ENCODE data around the gene TBC1D5.
A peak's percentile ranks its signal among the peaks of the same experiment; 100 is the strongest.
"Not testable (repeated sequence)": the region's sequence is repeated elsewhere in the genome, so short reads cannot be mapped to it uniquely, and the experiment has no call there.

The TBC1D5 gene

DNA sequence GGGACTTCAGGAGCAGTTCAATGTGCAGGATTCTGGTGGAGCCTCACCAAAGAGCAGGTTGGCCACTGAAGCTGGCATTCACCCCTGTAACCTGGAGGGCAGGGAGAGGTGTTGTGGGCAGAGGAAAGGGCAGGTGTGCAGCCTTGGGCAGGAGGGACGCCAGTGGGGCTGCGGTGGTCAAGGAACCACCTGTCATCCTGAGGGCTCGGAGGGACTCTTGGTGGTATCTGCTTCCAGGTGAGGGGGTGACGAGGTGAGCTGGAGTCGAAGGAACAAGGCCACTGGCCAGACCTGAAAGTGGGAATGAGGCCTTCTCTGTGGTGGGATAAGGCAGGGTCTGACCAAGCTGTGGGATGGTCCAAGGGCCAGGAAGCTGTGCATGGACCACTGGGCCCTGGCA, 588.2 kb downstream of the TBC1D5 start:
- no peak for DNase-seq

DNA sequence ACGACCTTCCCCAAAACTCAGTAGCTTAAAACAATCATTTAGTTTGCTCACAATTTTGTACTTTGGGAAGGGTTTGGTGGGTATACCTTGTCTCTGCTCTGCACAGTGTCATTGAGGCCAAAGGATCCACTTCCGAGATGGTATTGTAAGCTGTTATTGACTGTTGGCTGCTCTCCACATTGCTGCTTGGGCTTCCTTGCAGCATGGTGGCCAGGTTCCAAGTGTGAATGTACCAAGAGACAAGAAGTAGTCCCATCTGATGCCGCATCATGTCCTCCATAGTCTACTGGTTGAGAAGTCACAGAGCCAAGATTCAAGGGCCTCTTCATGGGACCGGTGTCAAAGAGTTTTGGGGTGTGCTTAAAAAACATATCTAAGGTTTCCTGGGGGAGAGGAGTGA, 589.2 kb downstream of the TBC1D5 start:
- DNase-seq: no peak

GRCh38 chr3:17151598-17152373, 590.6 kb downstream of the TBC1D5 start:
- DNase-seq: peak; percentile 84 to 85

- no peak for DNase-seq
These were observed 593.4 kb downstream of the TBC1D5 start for GRCh38 chr3:17149076-17149475.

DNA sequence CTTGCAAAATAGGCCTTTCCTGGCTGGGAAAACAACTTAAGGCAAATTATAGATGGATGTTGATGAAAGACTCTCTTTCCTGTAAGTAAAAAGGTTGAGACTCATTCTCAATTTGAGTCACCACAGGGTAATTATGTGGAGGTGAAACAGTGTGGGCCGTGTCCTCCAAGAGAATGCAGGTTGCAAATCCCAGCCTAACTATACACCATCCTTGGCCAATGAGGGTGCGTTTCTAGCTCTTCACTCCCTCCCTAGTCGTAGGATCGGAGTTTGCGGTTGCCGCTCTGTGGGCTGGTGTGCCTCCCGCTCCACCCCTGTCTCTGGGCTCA, 597.8 kb downstream of the TBC1D5 start:
- DNase-seq: no peak

DNA sequence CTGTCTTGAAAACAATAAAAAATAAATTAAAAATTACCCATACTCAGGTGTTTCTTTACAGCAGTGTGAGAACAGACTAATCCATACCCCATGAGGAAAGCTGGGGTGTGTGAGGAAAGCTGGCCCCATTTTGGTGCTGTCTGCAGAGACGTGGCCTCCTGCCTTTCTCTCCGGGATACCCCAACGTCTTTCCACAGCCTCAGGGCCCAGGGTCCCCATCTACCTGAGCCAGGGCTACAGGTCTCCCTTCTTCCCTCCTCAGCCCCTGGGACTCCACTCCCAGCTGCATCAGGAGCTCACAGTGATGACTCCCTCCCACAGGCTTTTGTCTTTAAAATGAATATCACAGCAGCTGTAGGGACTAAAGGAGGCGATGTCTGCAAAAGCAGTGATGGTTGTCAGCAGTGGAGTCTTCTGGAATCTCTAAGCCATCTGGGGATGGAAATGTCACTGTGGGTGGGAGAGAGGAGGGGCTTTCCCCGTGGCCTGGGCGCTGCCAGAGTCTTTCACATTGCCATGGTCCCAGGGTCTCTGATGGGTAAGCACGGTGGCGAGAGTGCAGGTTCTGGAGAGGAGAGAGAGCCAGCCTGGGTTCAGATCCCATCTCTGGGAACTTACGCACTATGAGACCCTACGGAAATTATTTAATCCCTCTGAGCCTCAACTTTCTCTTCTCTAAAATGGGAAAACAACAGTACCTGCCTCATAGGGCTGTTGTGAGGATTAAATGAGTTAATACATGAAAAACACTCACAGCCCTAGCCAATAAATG, 598.4 kb downstream of the TBC1D5 start:
- no peak for DNase-seq

- DNase-seq: no peak
These were observed 599.9 kb downstream of the TBC1D5 start for GRCh38 chr3:17142516-17142915.

DNA sequence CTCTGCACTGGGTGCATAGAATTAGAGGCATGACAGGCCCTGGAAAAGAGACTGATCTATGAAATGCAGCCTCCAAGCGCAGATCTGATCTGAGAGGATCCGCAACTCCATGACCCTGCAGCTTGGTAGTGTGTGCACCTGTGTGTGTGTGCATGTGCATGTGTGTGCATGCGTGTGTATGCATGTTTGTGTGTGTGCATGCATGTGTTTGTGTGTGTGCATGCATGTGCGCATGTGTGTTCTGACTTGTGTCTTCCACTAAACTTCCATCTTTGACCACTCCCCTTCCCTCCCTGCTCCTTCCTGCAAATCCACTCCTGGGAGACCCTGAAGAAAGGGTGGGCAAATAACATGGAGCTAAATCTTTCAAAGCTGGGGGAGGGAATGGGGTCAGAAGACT, 600.7 kb downstream of the TBC1D5 start:
- no peak for DNase-seq

DNA sequence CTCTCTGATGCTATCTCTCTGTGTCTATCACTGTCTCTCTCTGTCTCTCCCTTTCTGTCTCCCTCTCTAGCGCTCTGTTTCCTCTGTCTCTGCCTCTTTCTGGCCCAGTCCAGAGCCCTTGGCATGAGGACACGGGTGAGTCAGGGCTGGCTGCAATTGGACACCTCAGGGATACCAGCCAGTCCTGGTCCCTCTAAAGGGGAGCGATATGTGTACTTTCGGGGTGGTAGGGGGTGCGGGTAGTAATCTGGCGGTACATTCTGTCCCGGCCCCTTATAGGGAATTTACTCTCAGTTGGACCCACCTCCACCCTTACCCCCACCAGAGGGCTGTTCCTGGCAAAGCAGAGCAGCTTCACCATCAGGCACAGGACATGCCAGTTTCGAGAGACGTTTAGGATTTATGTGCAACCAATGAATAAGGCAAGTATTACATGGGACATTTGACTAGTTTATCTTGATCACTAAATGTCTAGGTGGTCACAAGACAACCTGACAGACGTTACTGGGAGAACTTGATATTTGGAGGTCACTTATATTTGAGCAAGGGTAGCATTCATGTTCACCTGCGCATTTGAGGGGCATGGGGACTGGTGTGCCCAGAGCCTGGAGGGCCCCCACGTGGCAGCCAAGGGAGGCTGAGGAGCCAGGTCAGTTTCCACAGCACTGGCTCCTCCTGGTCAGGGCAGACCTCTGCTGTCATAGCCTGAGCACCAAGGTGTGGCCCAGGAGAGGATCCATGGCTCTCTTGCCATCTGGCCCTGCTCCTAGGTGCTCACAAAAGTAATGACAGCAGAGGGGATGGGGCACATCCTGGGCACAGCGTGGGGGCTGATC, 601.5 kb downstream of the TBC1D5 start:
- no peak for DNase-seq

DNA sequence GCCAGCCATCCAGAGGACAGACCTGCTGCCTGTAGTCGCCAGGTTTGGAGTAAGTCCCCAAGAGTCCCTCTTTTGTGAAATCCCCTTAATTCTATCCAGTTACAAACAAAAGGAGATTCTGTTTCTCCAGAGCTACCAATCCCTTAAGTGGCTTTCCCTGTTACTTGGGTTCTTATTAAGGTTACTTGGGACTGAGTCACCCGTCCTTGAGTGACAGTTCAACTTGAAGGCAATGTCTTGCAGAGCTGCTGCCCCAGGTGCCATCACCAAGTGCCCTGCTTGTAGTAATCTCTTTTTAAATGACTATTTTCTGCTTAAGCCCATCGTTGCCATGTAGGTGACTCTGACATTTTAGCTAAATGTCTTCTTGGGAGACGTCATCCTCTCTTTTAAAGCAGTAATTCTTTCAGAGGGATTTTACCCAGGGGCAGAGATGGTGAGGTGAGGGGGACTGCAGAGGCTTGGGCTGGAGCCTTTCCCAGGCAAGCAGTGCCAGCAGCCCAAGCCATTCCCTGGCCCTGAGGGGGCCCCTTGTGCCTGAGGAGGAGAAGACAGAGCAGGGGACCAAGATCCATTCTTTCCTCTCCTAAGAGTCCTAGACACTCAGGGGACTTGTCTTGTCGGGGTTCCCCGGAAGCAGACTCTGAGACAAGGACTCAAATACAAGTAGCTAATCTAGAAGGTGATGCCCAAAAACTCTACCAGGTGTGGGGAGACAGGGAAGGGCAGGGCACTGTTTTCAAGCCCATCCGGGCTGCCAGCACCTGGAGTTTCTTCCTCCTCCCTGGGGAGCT, 604.0 kb downstream of the TBC1D5 start:
- no peak for DNase-seq

- no peak for DNase-seq
These were observed 605.1 kb downstream of the TBC1D5 start for GRCh38 chr3:17137321-17137826.

DNA sequence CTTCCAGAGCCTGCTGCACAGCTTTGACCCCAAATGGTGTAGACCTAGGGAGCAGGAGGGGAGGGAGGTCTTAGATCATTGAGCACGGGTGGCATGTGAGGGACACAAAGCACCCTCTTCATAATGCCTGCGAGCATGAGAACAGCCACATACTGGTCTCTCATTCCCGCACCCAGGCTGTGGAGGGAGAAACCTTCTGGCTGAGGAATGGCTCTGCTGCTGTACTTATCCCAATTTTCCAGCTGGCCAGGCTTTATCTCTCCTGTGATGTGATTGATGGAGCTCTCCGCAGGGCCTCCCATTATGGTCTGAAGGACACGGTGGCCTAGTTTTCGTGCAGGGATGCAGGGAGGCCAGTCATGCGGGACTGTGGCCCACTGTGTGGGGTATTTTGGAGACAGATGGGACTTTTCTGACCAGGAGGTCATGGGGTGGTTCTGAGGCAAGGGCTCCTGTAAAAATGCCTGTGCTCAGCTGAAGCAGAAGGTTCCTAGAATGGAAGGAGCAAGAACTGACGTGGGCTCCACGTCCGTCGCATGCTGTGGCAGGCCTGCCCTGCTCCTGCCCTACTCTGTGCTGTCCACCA, 606.2 kb downstream of the TBC1D5 start:
- no peak for DNase-seq

DNA sequence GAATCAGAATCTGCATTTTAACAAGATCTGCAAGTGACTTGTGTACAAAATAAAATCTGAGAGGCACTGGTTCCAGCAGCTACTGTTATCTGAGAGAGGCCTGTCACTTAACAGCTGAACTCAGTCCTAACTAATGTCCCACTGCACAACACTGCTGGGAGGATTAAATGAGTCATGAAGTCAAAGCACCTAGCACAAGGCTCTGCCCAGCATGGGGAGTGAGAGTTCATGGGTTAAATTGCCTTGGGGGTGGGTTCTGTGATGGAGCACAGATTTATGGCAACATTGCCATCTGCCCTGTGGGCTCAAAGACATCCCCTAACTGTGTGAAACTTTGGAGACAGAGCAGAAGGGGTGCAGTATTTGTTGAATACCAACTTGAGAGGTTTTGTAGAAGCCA, 606.7 kb downstream of the TBC1D5 start:
- no peak for DNase-seq

GRCh38 chr3:17133632-17134545, 608.5 kb downstream of the TBC1D5 start:
- no peak for DNase-seq

DNA sequence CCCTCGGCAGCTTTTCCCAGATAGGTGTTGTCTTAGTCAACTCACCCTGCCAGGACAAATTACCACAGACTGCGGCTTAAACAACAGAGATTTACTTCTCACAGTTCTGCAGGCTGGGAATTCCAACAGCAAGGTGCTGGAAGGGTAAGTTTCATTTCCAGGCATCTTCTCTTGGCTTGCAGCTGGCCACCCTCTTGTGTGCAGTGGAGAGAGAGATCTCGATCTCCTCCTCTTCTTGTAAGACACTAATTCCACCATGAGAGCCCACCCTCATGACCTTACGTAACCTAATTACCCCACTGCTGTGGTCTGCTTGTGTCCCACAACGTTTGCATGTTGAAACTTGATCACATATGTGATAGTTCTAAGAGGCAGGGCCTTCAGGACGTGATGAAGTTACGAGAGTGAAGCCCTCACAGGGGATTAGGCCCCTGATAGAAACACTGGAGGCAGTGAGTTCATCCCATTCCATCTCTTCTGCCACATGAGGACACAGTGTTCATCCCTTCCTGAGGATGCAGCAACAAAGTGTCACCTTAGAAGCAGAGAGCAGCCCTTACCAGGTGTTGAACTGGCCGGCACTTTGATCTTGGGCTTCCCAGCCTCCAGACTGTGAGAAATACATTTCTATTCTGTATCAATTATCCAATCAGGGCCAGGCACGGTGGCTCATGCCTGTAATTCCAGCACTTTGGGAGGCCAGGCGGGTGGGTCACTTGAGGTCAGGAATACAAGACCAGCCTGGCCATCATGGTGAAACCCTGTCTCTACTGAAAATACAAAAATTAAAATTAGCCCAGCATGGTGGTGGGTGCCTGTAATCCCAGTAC, 609.9 kb downstream of the TBC1D5 start:
- no peak for DNase-seq

DNA sequence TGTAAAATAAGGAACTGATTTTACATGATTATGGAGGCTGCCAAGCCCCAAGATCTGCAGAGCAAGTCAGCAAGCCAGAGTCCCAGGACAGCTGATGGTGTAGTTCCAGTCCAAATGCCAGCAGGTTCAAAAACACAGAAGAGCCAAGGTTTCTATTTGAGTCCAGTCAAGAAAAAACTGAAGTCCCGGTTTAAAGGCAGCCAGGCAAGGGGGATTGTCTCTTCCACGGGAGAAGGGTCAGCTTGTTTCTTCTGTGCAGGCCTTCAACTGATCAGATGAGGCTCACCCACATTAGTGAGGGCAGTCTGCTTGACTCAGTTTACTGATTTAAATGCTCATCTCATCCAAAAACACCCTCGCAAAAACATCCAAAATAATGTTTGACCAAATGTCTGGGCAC, 611.5 kb downstream of the TBC1D5 start:
- no peak for DNase-seq

GRCh38 chr3:17129556-17129955, 612.9 kb downstream of the TBC1D5 start:
- DNase-seq: no peak

DNA sequence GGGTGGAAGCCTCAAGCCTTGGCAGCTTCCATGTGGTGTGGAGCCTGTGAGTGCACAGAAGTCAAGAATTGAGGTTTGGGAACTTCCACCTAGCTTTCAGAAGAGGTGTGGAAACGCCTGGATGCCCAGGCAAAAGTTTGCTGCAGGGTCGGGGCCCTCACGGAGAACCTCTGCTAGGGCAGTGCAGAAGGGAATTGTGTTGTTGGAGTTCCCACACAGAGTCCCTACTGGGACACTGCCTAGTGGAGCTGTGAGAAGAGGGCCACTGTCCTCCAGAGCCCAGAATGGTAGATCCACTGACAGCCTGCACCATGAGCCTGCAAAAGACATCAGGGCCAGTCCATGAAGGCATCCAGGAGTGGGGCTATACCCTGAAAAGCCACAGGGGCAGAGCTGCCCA, 613.8 kb downstream of the TBC1D5 start:
- DNase-seq: not testable (repeated sequence)

GRCh38 chr3:17125738-17126442, 616.5 kb downstream of the TBC1D5 start:
- DNase-seq: no peak

Data from Kasumi-1 (cell line).